Measurements from ENCODE around the gene KISS1R.

Gene KISS1R

GRCh38 chr19:960601-960938 is 43.4 kb downstream of the KISS1R start:
- no peaks in the 10 kb centered on the region for H4K20me1 ChIP-seq (ENCODE audit: insufficient read depth, low read length)
- peaks cover 15% of the 10 kb centered on the region; the same call in 1 of the 2 replicates for H3K27me3 ChIP-seq (ENCODE audit: insufficient read depth, low read length)
- H3K27ac ChIP-seq (ENCODE audit: low read depth, low read length, poor library complexity, severe bottlenecking), result no peak overlapping the region
- H2AFZ ChIP-seq (ENCODE audit: low read length), result no peak overlapping the region
- no peaks in the 10 kb centered on the region for H3K9me2 ChIP-seq (ENCODE audit: low read depth, low read length)
- H3K4me1 ChIP-seq (ENCODE audit: insufficient read depth, low read length, severe bottlenecking), result no peaks in the 10 kb centered on the region
- no peaks in the 10 kb centered on the region for H3K9me3 ChIP-seq (ENCODE audit: low read length)
- no peaks in the 10 kb centered on the region for H3F3A ChIP-seq (ENCODE audit: insufficient read depth, low read length)
- no peak for TF ChIP-seq CTCF (IDR thresholded peaks at IDR 0.05; ENCODE audit: low read length)
- no peak for TF ChIP-seq EZH2 (IDR thresholded peaks at IDR 0.05; ENCODE audit: borderline replicate concordance, low read length)
- no peaks in the 10 kb centered on the region for H3K79me2 ChIP-seq (ENCODE audit: insufficient read depth, low read length)
- no peaks in the 10 kb centered on the region for H3K36me3 ChIP-seq (ENCODE audit: insufficient read depth, low read length)
- H3K9ac ChIP-seq (ENCODE audit: low read length), result no peak overlapping the region
- H3K4me2 ChIP-seq (ENCODE audit: low read length), result no peak overlapping the region
- H3K4me3 ChIP-seq (ENCODE audit: low read depth, low read length, poor library complexity, severe bottlenecking), result no peak overlapping the region

- TF ChIP-seq EZH2 (IDR thresholded peaks at IDR 0.05; ENCODE audit: borderline replicate concordance, low read length) (no peak), CTCF (IDR thresholded peaks at IDR 0.05; ENCODE audit: low read length) (no peak)
- H3K4me1 ChIP-seq (ENCODE audit: insufficient read depth, low read length, severe bottlenecking), result no peaks in the 10 kb centered on the region
- H2AFZ ChIP-seq (ENCODE audit: low read length), result no peak overlapping the region
- no peak overlapping the region for H3K9ac ChIP-seq (ENCODE audit: low read length)
- H3K4me3 ChIP-seq (ENCODE audit: low read depth, low read length, poor library complexity, severe bottlenecking), result no peak overlapping the region
- H3K27ac ChIP-seq (ENCODE audit: low read depth, low read length, poor library complexity, severe bottlenecking), result no peak overlapping the region
- no peaks in the 10 kb centered on the region for H3K9me3 ChIP-seq (ENCODE audit: low read length)
- H3K79me2 ChIP-seq (ENCODE audit: insufficient read depth, low read length), result no peaks in the 10 kb centered on the region
- no peak overlapping the region for H3K4me2 ChIP-seq (ENCODE audit: low read length)
- H3K27me3 ChIP-seq (ENCODE audit: insufficient read depth, low read length), result 0 out of 2 replicates have a peak, but pooled peaks cover 15% of the 10 kb centered on the region
- H3F3A ChIP-seq (ENCODE audit: insufficient read depth, low read length), result no peaks in the 10 kb centered on the region
- no peaks in the 10 kb centered on the region for H4K20me1 ChIP-seq (ENCODE audit: insufficient read depth, low read length)
- no peaks in the 10 kb centered on the region for H3K9me2 ChIP-seq (ENCODE audit: low read depth, low read length)
- no peaks in the 10 kb centered on the region for H3K36me3 ChIP-seq (ENCODE audit: insufficient read depth, low read length)
Measured at GRCh38 chr19:961866-962620, 44.9 kb downstream of the KISS1R start.

GRCh38 chr19:962683-963400 is 45.7 kb downstream of the KISS1R start:
- Histone ChIP-seq H3K9ac (ENCODE audit: low read length) (no peak overlapping the region), H3K27ac (ENCODE audit: low read depth, low read length, poor library complexity, severe bottlenecking) (no peak overlapping the region), H3F3A (ENCODE audit: insufficient read depth, low read length) (no peaks in the 10 kb centered on the region), H2AFZ (ENCODE audit: low read length) (no peak overlapping the region), H4K20me1 (ENCODE audit: insufficient read depth, low read length) (no peaks in the 10 kb centered on the region), H3K4me1 (ENCODE audit: insufficient read depth, low read length, severe bottlenecking) (no peaks in the 10 kb centered on the region), H3K4me3 (ENCODE audit: low read depth, low read length, poor library complexity, severe bottlenecking) (no peak overlapping the region), H3K9me3 (ENCODE audit: low read length) (no peaks in the 10 kb centered on the region), H3K27me3 (ENCODE audit: insufficient read depth, low read length) (0 out of 2 replicates have a peak, but pooled peaks cover 15% of the 10 kb centered on the region), H3K9me2 (ENCODE audit: low read depth, low read length) (no peaks in the 10 kb centered on the region), H3K79me2 (ENCODE audit: insufficient read depth, low read length) (no peaks in the 10 kb centered on the region), H3K36me3 (ENCODE audit: insufficient read depth, low read length) (no peaks in the 10 kb centered on the region), H3K4me2 (ENCODE audit: low read length) (no peak overlapping the region)
- TF ChIP-seq EZH2 (IDR thresholded peaks at IDR 0.05; ENCODE audit: borderline replicate concordance, low read length) (no peak), CTCF (IDR thresholded peaks at IDR 0.05; ENCODE audit: low read length) (no peak)
